ENCODE data around the gene AMY1C. TPM values are rescaled to one million over a fixed set of nuclear protein-coding genes. Genes with fewer than 3 reads are reported as not detected.

Gene AMY1C
- total RNA-seq, 6 experiments from 2014 or later = not detected

GRCh38 chr1:103761896-103762295 lies 12.2 kb downstream of the AMY1C start:
- Mint-ChIP-seq H3K36me3 (ENCODE audit: low read depth) (no peaks in the 10 kb centered on the region), H3K27ac (no peak overlapping the region), H3K9me3 (peaks cover 28% of the 10 kb centered on the region), H3K4me3 (no peak overlapping the region), H3K4me1 (ENCODE audit: low read depth) (no peaks in the 10 kb centered on the region), H3K27me3 (ENCODE audit: insufficient read depth) (no peaks in the 10 kb centered on the region)
- TF ChIP-seq CTCF (IDR thresholded peaks at IDR 0.05) = no peak
- DNase-seq = no peak

- no peaks in the 10 kb centered on the region; the same call in 1 of the 2 replicates for H3K9me3 Mint-ChIP-seq
- TF ChIP-seq CTCF (IDR thresholded peaks at IDR 0.05) = no peak
These were observed 30.2 kb downstream of the AMY1C start for GRCh38 chr1:103779932-103780331.

GRCh38 chr1:103783944-103784377 lies 34.3 kb downstream of the AMY1C start:
- DNase-seq = no peak
- H3K27me3 Mint-ChIP-seq (ENCODE audit: insufficient read depth) = no peaks in the 10 kb centered on the region
- H3K4me1 Mint-ChIP-seq (ENCODE audit: low read depth) = no peaks in the 10 kb centered on the region
- no peak overlapping the region for H3K4me3 Mint-ChIP-seq
- no peaks in the 10 kb centered on the region for H3K36me3 Mint-ChIP-seq (ENCODE audit: low read depth)
- no peak overlapping the region for H3K27ac Mint-ChIP-seq
- TF ChIP-seq CTCF (IDR thresholded peaks at IDR 0.05) = no peak
- H3K9me3 Mint-ChIP-seq = peaks cover 4% of the 10 kb centered on the region; the same call in 1 of the 2 replicates

More at GRCh38 chr1:103779932-103780331, 30.2 kb downstream of the AMY1C start:
- H3K4me3 Mint-ChIP-seq = no peak overlapping the region
- no peaks in the 10 kb centered on the region for H3K4me1 Mint-ChIP-seq (ENCODE audit: low read depth)
- no peak overlapping the region for H3K27ac Mint-ChIP-seq
- H3K36me3 Mint-ChIP-seq (ENCODE audit: low read depth) = no peaks in the 10 kb centered on the region
- no peaks in the 10 kb centered on the region for H3K27me3 Mint-ChIP-seq (ENCODE audit: insufficient read depth)
- DNase-seq = no peak

- H3K27ac Mint-ChIP-seq = no peak overlapping the region
- H3K4me1 Mint-ChIP-seq (ENCODE audit: low read depth) = no peaks in the 10 kb centered on the region
- DNase-seq = peak; percentile 6
- peak; percentile 55; the same call in 1 of the 2 replicates for TF ChIP-seq CTCF (IDR thresholded peaks at IDR 0.05)
- no peaks in the 10 kb centered on the region for H3K36me3 Mint-ChIP-seq (ENCODE audit: low read depth)
- H3K27me3 Mint-ChIP-seq (ENCODE audit: insufficient read depth) = no peaks in the 10 kb centered on the region
- H3K4me3 Mint-ChIP-seq = no peak overlapping the region
- H3K9me3 Mint-ChIP-seq = peaks cover 4% of the 10 kb centered on the region
These were observed 38.7 kb downstream of the AMY1C start for GRCh38 chr1:103788377-103788776.

GRCh38 chr1:103790172-103790571 lies 40.5 kb downstream of the AMY1C start:
- TF ChIP-seq CTCF (IDR thresholded peaks at IDR 0.05) = no peak
- Mint-ChIP-seq H3K27me3 (ENCODE audit: insufficient read depth) (no peaks in the 10 kb centered on the region), H3K27ac (no peak overlapping the region), H3K4me3 (no peak overlapping the region), H3K9me3 (peaks cover 11% of the 10 kb centered on the region), H3K36me3 (ENCODE audit: low read depth) (no peaks in the 10 kb centered on the region), H3K4me1 (ENCODE audit: low read depth) (no peaks in the 10 kb centered on the region)
- DNase-seq = no peak

Other genes starting within 250 kb of the AMY1C start
- 1 to 10 TPM; 7.1 to 9.6 (median 7.7) TPM for gene RNPC3, start 224.2 kb upstream of the AMY1C start, total RNA-seq (2021; fragmentation: NEBNext Ultra II Directional; extraction: Animal tissue kit (Norgen Biotek cat#: 25700))
- 1 to 10 TPM in 1 of 6 experiments, under 1 TPM in 5; 0.28 to 1.1 (median 0.35) TPM for gene AMY2B, start 178.3 kb upstream of the AMY1C start, total RNA-seq (2021; fragmentation: NEBNext Ultra II Directional; extraction: Animal tissue kit (Norgen Biotek cat#: 25700))
- gene AMY2A, start 132.5 kb upstream of the AMY1C start, total RNA-seq (2021; fragmentation: NEBNext Ultra II Directional; extraction: Animal tissue kit (Norgen Biotek cat#: 25700)) = not detected
- not detected for gene AMY1A, start 94.1 kb upstream of the AMY1C start, total RNA-seq (2021; fragmentation: NEBNext Ultra II Directional; extraction: Animal tissue kit (Norgen Biotek cat#: 25700))
- not detected for gene AMY1B, start 53.7 kb upstream of the AMY1C start, total RNA-seq (2021; fragmentation: NEBNext Ultra II Directional; extraction: Animal tissue kit (Norgen Biotek cat#: 25700))